ENCODE measurements around the gene CEPT1. TPM values are rescaled to one million over a fixed set of nuclear protein-coding genes. Genes with fewer than 3 reads are reported as not detected.

CEPT1 gene
- total RNA-seq, 4 donors from 2014 or later, result 60.5 to 78.0 (median 72.8) TPM

DNA sequence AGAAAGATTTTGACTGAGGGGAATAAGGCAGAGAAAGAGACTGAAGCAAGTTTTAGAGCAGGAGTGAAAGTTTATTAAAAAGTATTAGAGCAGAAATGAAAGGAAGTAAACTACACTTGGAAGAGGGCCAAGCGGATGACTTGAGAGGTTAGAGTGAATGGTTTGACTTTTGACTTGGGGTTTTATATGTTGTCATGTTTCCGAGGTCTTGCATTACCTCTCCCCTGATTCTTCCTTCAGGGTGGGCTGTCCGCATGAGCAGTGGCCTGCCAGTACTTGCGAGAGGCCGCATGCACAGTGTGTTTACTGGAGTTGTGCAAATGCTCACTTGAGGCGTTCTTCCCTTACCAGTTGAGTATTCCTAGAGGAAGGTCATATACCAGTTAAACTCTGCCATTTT, 73.4 kb downstream of the CEPT1 start:
- TF ChIP-seq, protein P1, sequence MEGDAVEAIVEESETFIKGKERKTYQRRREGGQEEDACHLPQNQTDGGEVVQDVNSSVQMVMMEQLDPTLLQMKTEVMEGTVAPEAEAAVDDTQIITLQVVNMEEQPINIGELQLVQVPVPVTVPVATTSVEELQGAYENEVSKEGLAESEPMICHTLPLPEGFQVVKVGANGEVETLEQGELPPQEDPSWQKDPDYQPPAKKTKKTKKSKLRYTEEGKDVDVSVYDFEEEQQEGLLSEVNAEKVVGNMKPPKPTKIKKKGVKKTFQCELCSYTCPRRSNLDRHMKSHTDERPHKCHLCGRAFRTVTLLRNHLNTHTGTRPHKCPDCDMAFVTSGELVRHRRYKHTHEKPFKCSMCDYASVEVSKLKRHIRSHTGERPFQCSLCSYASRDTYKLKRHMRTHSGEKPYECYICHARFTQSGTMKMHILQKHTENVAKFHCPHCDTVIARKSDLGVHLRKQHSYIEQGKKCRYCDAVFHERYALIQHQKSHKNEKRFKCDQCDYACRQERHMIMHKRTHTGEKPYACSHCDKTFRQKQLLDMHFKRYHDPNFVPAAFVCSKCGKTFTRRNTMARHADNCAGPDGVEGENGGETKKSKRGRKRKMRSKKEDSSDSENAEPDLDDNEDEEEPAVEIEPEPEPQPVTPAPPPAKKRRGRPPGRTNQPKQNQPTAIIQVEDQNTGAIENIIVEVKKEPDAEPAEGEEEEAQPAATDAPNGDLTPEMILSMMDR (IDR thresholded peaks at IDR 0.05; ENCODE audit: low read depth), result no peak

- TF ChIP-seq, protein P1 (IDR thresholded peaks at IDR 0.05; ENCODE audit: low read depth), result no peak
These were observed 74.2 kb downstream of the CEPT1 start for GRCh38 chr1:111214074-111214801.

- TF ChIP-seq, protein P1 (IDR thresholded peaks at IDR 0.05; ENCODE audit: low read depth), result no peak
These were observed 74.9 kb downstream of the CEPT1 start for GRCh38 chr1:111214884-111215283.

DNA sequence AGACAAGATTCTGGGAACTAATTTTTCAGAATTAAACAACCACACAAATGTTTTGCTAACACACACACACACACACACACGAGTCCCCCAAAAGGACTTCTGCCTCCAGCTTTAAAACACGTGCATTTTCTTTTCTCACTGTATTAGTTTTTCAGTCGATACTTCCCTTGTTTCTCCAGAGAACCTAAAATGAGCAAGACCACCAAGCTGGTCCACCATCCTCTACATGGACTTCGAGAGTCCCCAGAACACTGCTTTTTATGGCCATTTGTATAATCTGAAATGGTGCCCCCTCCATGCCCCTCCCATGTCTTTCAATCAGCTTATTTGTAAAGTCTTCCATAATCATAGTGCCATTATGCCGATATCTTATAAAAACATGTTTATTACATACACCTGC, 76.7 kb downstream of the CEPT1 start:
- TF ChIP-seq, protein P1 (IDR thresholded peaks at IDR 0.05; ENCODE audit: low read depth), result no peak

DNA sequence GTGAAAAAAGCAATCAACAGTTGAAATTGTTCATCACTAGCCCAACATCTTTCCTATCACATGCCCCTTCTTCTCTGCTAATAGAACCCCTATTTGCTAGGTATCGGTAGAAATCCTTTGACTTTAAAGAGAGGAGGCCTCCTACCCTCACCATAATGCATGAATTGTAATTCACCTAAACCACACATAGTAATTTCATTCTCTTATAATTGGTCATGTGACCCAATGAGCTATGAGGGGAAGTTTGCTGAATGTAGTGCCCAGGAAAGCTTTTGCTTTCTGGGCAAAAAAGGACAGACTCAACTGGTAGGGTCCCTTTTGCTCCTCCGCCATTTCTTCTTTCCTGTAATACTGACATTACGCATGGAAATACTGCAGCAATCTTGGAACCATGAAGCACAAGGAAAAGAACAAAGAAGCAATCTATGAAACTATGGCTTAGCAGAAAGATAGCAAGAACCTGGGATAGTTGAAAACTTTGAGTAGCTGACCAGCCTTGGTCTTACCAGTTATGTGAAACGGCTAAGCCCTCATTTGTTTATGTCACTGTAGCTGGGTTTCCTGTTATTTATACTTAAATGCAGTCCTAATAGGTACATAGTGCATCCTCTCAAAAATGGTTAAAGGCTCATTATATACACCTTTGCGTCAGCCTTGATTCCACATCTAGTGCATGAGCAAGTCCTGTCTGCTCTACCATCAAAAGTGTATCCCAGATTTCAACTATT, 77.3 kb downstream of the CEPT1 start:
- TF ChIP-seq, protein P1 (IDR thresholded peaks at IDR 0.05; ENCODE audit: low read depth), result no peak

- TF ChIP-seq, protein P1 (IDR thresholded peaks at IDR 0.05; ENCODE audit: low read depth), result no peak
These were observed 78.9 kb downstream of the CEPT1 start for GRCh38 chr1:111218701-111219556.

Measured in subcutaneous adipose tissue (tissue), 4 donors.